Fibroblast of skin of scalp (primary cell): ENCODE results near the gene ARL15.

Experiments
- DNase-seq: peaks from one replicate; pipeline ENCODE4 v3.0.0-alpha.2; 2013

Gene ARL15

GRCh38 chr5:54205453-54205852 is 104.9 kb downstream of the ARL15 start:
- DNase-seq = no peak

- no peak for DNase-seq
Observed at GRCh38 chr5:54197018-54197417, 113.4 kb downstream of the ARL15 start.

GRCh38 chr5:54195701-54196100 is 114.7 kb downstream of the ARL15 start:
- no peak for DNase-seq

GRCh38 chr5:54194318-54194717 is 116.1 kb downstream of the ARL15 start:
- DNase-seq = no peak

- no peak for DNase-seq
Observed at GRCh38 chr5:54187694-54188093, 122.7 kb downstream of the ARL15 start.

- DNase-seq = no peak
Observed at GRCh38 chr5:54186912-54187445, 123.4 kb downstream of the ARL15 start.

GRCh38 chr5:54186108-54186507 is 124.3 kb downstream of the ARL15 start:
- DNase-seq = peak; percentile 11

- DNase-seq = no peak
Observed at GRCh38 chr5:54184806-54185205, 125.6 kb downstream of the ARL15 start.

- no peak for DNase-seq
Observed at GRCh38 chr5:54180630-54181031, 129.7 kb downstream of the ARL15 start.

- no peak for DNase-seq
Observed at GRCh38 chr5:54178991-54179390, 131.4 kb downstream of the ARL15 start.

- no peak for DNase-seq
Observed at GRCh38 chr5:54178207-54178606, 132.2 kb downstream of the ARL15 start.

- DNase-seq = no peak
Observed at GRCh38 chr5:54177058-54177457, 133.3 kb downstream of the ARL15 start.

- DNase-seq = no peak
Observed at GRCh38 chr5:54176066-54176830, 134.1 kb downstream of the ARL15 start.

- DNase-seq = no peak
Observed at GRCh38 chr5:54173251-54173650, 137.1 kb downstream of the ARL15 start.

- DNase-seq = no peak
Observed at GRCh38 chr5:54171645-54172384, 138.6 kb downstream of the ARL15 start.

- DNase-seq = no peak
Observed at GRCh38 chr5:54165687-54166086, 144.7 kb downstream of the ARL15 start.

GRCh38 chr5:54162184-54162583 is 148.2 kb downstream of the ARL15 start:
- DNase-seq = no peak

GRCh38 chr5:54160329-54160728 is 150.0 kb downstream of the ARL15 start:
- no peak for DNase-seq

GRCh38 chr5:54159893-54160195 is 150.5 kb downstream of the ARL15 start:
- no peak for DNase-seq

- DNase-seq = peak; percentile 44
Observed at GRCh38 chr5:54159153-54159892, 151.1 kb downstream of the ARL15 start.

- no peak for DNase-seq
Observed at GRCh38 chr5:54156577-54156976, 153.8 kb downstream of the ARL15 start.

GRCh38 chr5:54150841-54151240 is 159.5 kb downstream of the ARL15 start:
- no peak for DNase-seq

GRCh38 chr5:54148858-54149257 is 161.5 kb downstream of the ARL15 start:
- DNase-seq = no peak
